Caco-2 (cell line): Measurements from ENCODE around the gene RBM33. TPM values are rescaled to one million over a fixed set of nuclear protein-coding genes. Genes with fewer than 3 reads are reported as not detected.

Experiments
- BruUV-seq: library from RNA; stranded (reverse); fragments of 400-500 nt; replicated peaks from 2 replicates; lab custom pipeline; 2021; lab: Mats Ljungman, UMichigan
- CTCF ChIA-PET: fragments of 300-600 bp; sonication (Branson Sonifier 250); formaldehyde crosslinking; loops from one replicate; lab custom pipeline; 2022; ENCODE audit warnings: antibody characterized with exemption; lab: Charles Lee
- POLR2A ChIA-PET: fragments of 300-600 bp; sonication (Branson Sonifier 250); formaldehyde crosslinking; loops from one replicate; lab custom pipeline; 2022; ENCODE audit warnings: antibody characterized with exemption; lab: Charles Lee
- DNase-seq, 2 experiments: peaks; one replicate each; pipeline versions ENCODE4 v3.0.0 to v3.0.0-alpha.2; 2020 to 2022
- H3K27me3 ChIP-seq: replicated peaks from 2 replicates; pipeline ENCODE4 v1.6.0; 2011; ENCODE audit warnings: low read length; ENCODE audit not compliant: control insufficient read depth, insufficient read depth
- H3K36me3 ChIP-seq: 2 replicates; pipeline ENCODE4 v1.5.1; 2011; ENCODE audit warnings: low read length; ENCODE audit not compliant: control insufficient read depth, insufficient read depth
- H3K4me1 ChIP-seq: fragments of 250-450 bp; sonication (Bioruptor Pico); 2 replicates; pipeline ENCODE4 v1.5.1; 2020; ENCODE audit warnings: mild to moderate bottlenecking
- H3K4me3 ChIP-seq: 2 replicates; pipeline ENCODE4 v1.5.1; 2011; ENCODE audit warnings: low read depth, mild to moderate bottlenecking, control low read depth, low read length
- H3K9me3 ChIP-seq: fragments of 250-450 bp; sonication (Bioruptor Pico); 2 replicates; pipeline ENCODE4 v1.5.1; 2020; ENCODE audit warnings: mild to moderate bottlenecking, moderate library complexity
- H3K27ac Mint-ChIP-seq: one replicate; pipeline ENCODE4 v1.8.0; 2022; ENCODE audit warnings: mixed read lengths; ENCODE audit not compliant: unreplicated experiment
- H3K27me3 Mint-ChIP-seq: one replicate; pipeline ENCODE4 v1.8.0; 2022; ENCODE audit warnings: mixed read lengths; ENCODE audit not compliant: insufficient read depth, unreplicated experiment
- H3K36me3 Mint-ChIP-seq: one replicate; pipeline ENCODE4 v1.8.0; 2022; ENCODE audit warnings: mild to moderate bottlenecking, mixed read lengths; ENCODE audit not compliant: insufficient read depth, unreplicated experiment
- H3K4me1 Mint-ChIP-seq: one replicate; pipeline ENCODE4 v1.8.0; 2022; ENCODE audit warnings: low read depth, mixed read lengths; ENCODE audit not compliant: unreplicated experiment
- H3K4me3 Mint-ChIP-seq: one replicate; pipeline ENCODE4 v1.8.0; 2022; ENCODE audit warnings: mild to moderate bottlenecking, moderate library complexity, mixed read lengths; ENCODE audit not compliant: unreplicated experiment
- H3K9me3 Mint-ChIP-seq: one replicate; pipeline ENCODE4 v1.8.0; 2022; ENCODE audit warnings: mixed read lengths; ENCODE audit not compliant: unreplicated experiment
- intact Hi-C: fragments of 100-400 bp; cut with micrococcal nuclease; formaldehyde crosslinking; loops from one replicate; pipeline ENCODE4 v1.10.0; 2022; ENCODE audit not compliant: unreplicated experiment
- total RNA-seq: library from RNA; stranded (reverse); gene quantifications from 2 replicates; pipeline ENCODE4 v1.2.3, GENCODE V29; 2022
- TF ChIP-seq, protein P1 (sequence below), 2 experiments: fragments of 200-600 bp in 1 of 2; IDR thresholded peaks; 1 replicate in 1 of 2; 2 replicates in 1 of 2; pipeline versions ENCODE4 v1.5.1 to v1.8.0; 2011 to 2022; ENCODE audit warnings: antibody characterized with exemption in 1 of 2, control low read depth in 1 of 2, inconsistent platforms in 1 of 2, low read depth in 1 of 2, low read length in 1 of 2, mild to moderate bottlenecking in 1 of 2, moderate library complexity in 1 of 2; ENCODE audit not compliant: insufficient read depth in 1 of 2, severe bottlenecking in 1 of 2, unreplicated experiment in 1 of 2

RBM33 gene
- total RNA-seq, 1 experiment from 2014 or later = 82.8 TPM

DNA sequence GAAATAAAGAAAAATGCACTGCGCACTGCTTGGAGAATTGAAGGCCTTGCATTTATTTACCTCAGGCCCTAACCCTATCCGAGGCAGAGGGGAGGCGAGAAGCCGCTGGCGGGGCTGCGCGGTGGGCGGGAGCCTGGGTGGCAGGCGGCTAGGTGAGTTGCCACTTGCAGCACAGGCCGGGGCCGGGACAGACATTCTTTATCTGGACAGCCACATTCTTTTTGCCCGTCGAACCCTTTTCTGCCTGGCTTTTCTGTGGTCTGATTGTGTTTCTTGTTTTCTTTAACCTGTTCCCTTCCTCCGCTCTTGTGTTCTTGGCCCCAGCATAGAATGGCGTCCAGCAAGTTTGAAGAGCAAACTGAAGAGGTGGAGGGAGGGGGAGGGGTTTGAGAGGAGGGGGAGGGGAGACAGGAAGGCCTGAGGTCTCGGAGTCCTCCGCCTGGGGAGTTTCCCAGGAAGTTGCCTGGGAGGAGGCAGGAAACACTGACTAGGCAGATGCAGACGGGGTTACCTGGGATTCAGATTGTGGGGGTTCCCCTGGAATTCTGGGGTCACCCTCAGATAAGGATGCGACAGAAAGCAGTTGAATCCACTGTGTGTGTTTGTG is 162.7 kb downstream of the RBM33 start:
- H3K27ac Mint-ChIP-seq = peak overlapping the region; percentile 82
- TF ChIP-seq, protein P1, sequence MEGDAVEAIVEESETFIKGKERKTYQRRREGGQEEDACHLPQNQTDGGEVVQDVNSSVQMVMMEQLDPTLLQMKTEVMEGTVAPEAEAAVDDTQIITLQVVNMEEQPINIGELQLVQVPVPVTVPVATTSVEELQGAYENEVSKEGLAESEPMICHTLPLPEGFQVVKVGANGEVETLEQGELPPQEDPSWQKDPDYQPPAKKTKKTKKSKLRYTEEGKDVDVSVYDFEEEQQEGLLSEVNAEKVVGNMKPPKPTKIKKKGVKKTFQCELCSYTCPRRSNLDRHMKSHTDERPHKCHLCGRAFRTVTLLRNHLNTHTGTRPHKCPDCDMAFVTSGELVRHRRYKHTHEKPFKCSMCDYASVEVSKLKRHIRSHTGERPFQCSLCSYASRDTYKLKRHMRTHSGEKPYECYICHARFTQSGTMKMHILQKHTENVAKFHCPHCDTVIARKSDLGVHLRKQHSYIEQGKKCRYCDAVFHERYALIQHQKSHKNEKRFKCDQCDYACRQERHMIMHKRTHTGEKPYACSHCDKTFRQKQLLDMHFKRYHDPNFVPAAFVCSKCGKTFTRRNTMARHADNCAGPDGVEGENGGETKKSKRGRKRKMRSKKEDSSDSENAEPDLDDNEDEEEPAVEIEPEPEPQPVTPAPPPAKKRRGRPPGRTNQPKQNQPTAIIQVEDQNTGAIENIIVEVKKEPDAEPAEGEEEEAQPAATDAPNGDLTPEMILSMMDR (IDR thresholded peaks at IDR 0.05; ENCODE audit: insufficient read depth in 1 of 2, low read depth in 1 of 2, low read length in 1 of 2, severe bottlenecking in 1 of 2, unreplicated experiment in 1 of 2) = no peak
- ChIA-PET CTCF (no interaction called here), POLR2A (no interaction called here)
- H3K27me3 Mint-ChIP-seq = peaks cover 13% of the 10 kb centered on the region
- no peaks in the 10 kb centered on the region for H3K9me3 Mint-ChIP-seq
- BruUV-seq = no TSS peak
- H3K4me1 Mint-ChIP-seq = peaks cover 10% of the 10 kb centered on the region
- H3K27me3 ChIP-seq = peaks cover 4% of the 10 kb centered on the region
- no peaks in the 10 kb centered on the region for H3K36me3 ChIP-seq
- no peak for DNase-seq
- peak overlapping the region; percentile 79 for H3K4me3 Mint-ChIP-seq
- intact Hi-C loops = no loop called here
- H3K4me1 ChIP-seq = peaks cover 42% of the 10 kb centered on the region
- no peak overlapping the region for H3K4me3 ChIP-seq
- H3K36me3 Mint-ChIP-seq = peaks cover 17% of the 10 kb centered on the region
- H3K9me3 ChIP-seq = no peaks in the 10 kb centered on the region

DNA sequence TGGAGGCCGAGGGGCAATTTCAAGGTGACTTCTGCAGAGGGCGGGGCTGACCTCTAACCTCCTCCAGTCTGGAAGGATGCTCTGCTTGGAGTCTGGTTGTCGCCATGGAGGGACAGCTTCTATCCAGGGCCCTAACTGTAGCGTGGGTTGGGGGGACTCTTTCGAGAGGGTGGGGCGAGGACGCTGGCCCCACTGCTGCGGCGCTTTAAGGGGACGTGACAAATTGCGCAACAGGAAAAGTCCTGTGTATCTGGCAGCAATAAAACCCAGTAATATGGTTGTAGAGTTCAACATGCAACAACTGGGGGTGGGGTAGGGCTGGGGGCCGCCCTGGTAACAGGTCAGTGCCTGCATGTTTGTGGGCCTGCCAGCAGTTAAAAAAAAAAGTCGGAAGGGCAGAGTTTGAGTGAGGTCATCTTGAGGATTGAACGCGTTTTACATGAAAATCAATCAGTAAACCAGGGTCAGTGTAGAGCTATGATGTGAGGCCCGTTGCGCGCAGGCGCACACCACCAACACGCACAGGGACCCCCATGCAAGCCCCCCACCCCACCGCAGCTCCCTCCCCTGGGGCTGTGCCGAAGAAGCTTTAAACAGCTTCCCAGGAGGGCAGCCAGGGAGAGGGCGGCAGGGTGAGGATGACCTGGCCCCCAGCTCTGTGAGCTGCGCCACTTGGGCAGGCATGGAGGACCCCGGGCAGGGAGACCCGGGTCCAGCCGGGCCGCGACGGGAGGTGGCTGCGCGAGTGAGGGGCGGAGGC is 163.5 kb downstream of the RBM33 start:
- Histone ChIP-seq H3K36me3 (no peaks in the 10 kb centered on the region), H3K27me3 (peaks cover 4% of the 10 kb centered on the region), H3K4me1 (peaks cover 42% of the 10 kb centered on the region), H3K9me3 (no peaks in the 10 kb centered on the region), H3K4me3 (peak overlapping the region; percentile 48)
- peaks cover 13% of the 10 kb centered on the region for H3K4me1 Mint-ChIP-seq
- ChIA-PET CTCF (interaction anchor here (0.6 kb wide), 1 partner anchor 358 kb away, joined by 3 read pairs; no protein-coding TSS in a partner anchor), POLR2A (no interaction called here)
- H3K36me3 Mint-ChIP-seq = peaks cover 17% of the 10 kb centered on the region
- DNase-seq = peak; percentile 53 to 83
- H3K4me3 Mint-ChIP-seq = peak overlapping the region; percentile 79
- TF ChIP-seq, protein P1 (IDR thresholded peaks at IDR 0.05; ENCODE audit: insufficient read depth in 1 of 2, low read depth in 1 of 2, low read length in 1 of 2, severe bottlenecking in 1 of 2, unreplicated experiment in 1 of 2) = no peak
- BruUV-seq = no TSS peak
- intact Hi-C loops = no loop called here
- H3K27me3 Mint-ChIP-seq = peaks cover 18% of the 10 kb centered on the region
- H3K27ac Mint-ChIP-seq = peak overlapping the region; percentile 82
- H3K9me3 Mint-ChIP-seq = no peaks in the 10 kb centered on the region

GRCh38 chr7:155808549-155809331 is 164.3 kb downstream of the RBM33 start:
- TSS peak; percentile 37 for BruUV-seq
- TF ChIP-seq, protein P1 (IDR thresholded peaks at IDR 0.05; ENCODE audit: insufficient read depth in 1 of 2, low read depth in 1 of 2, low read length in 1 of 2, severe bottlenecking in 1 of 2, unreplicated experiment in 1 of 2) = no peak
- peaks cover 13% of the 10 kb centered on the region for H3K36me3 Mint-ChIP-seq
- POLR2A ChIA-PET = no interaction called here
- peaks cover 19% of the 10 kb centered on the region for H3K27me3 Mint-ChIP-seq
- H3K4me1 Mint-ChIP-seq = peaks cover 13% of the 10 kb centered on the region
- peak overlapping the region; percentile 79 for H3K4me3 Mint-ChIP-seq
- H3K36me3 ChIP-seq = no peaks in the 10 kb centered on the region
- H3K27ac Mint-ChIP-seq = peak overlapping the region; percentile 61
- peaks cover 4% of the 10 kb centered on the region for H3K27me3 ChIP-seq
- no peaks in the 10 kb centered on the region for H3K9me3 Mint-ChIP-seq
- H3K4me3 ChIP-seq = peak overlapping the region; percentile 48
- peak; percentile 66 to 73 for DNase-seq
- CTCF ChIA-PET = interaction anchor here (0.6 kb wide), 1 partner anchor 359 kb away, joined by 3 read pairs; no protein-coding TSS in a partner anchor
- peaks cover 42% of the 10 kb centered on the region for H3K4me1 ChIP-seq
- intact Hi-C loops = no loop called here
- no peaks in the 10 kb centered on the region for H3K9me3 ChIP-seq
